Measurements from ENCODE around the gene ASTL.

- TF ChIP-seq CTCF (conservative IDR thresholded peaks at IDR 0.05 in 1 of 2, IDR thresholded peaks at IDR 0.05 in 1 of 2; ENCODE audit: extremely low read depth in 1 of 2, insufficient read depth in 1 of 2, low read depth in 1 of 2, low read length in 2 of 2) = no peak
- TF ChIP-seq EZH2 (IDR thresholded peaks at IDR 0.05; ENCODE audit: borderline replicate concordance, low read length) = no peak
These were observed 16.9 kb downstream of the ASTL start for GRCh38 chr2:96121414-96121813.

Data from mammary epithelial cell (primary cell).